Measurements from ENCODE around the gene GPR22. TPM values are rescaled to one million over a fixed set of nuclear protein-coding genes. Genes with fewer than 3 reads are reported as not detected.

The GPR22 gene
- total RNA-seq, 1 donor from 2014 or later, result not detected

DNA sequence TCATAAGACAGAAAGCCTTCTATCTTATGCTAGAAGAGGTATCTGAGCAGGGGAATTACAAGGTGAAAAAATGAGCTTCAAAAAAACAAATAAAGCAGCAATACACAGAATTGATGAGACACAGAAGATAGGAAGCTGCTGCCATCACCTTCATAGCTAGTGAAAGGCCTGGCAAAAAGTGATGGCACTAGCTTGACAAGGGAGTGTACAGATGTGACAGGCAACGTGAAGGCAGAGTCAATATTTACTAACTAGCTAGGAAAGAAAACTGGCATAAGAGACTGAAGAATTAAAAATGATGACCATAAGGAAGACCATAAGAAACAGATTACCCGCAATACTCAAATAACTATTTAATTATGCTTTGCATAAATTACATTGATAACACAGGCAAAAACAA is 9.4 kb downstream of the GPR22 start:
- no peak for DNase-seq (ENCODE audit: low spot score)

- no peak for DNase-seq (ENCODE audit: low spot score)
Observed at GRCh38 chr7:107480932-107481331, 11.1 kb downstream of the GPR22 start.

- no peak for DNase-seq (ENCODE audit: low spot score)
Observed at GRCh38 chr7:107482571-107482970, 12.7 kb downstream of the GPR22 start.

DNA sequence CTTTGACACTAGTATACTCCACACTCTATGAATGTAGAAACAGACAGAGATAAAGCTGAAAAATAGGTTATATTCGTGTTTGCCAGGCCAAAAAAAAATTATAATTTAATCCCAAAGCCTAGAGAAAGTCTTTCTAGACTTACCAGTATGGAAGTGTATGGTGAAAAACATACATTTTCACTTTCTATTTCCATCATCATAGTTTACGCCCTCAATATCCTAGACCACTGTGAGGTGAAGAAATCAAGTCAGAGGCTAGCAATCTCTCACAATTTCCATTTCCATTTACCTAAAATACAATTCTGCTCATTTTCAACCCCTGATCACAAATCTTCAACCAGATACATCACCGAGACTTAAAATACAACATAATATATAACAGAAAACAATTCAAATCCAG is 16.2 kb downstream of the GPR22 start:
- no peak for DNase-seq (ENCODE audit: low spot score)

- DNase-seq (ENCODE audit: low spot score), result no peak
Observed at GRCh38 chr7:107492875-107493274, 23.0 kb downstream of the GPR22 start.

- DNase-seq (ENCODE audit: low spot score), result no peak
Observed at GRCh38 chr7:107494315-107494751, 24.5 kb downstream of the GPR22 start.

- no peak for DNase-seq (ENCODE audit: low spot score)
Observed at GRCh38 chr7:107494884-107495283, 25.0 kb downstream of the GPR22 start.

DNA sequence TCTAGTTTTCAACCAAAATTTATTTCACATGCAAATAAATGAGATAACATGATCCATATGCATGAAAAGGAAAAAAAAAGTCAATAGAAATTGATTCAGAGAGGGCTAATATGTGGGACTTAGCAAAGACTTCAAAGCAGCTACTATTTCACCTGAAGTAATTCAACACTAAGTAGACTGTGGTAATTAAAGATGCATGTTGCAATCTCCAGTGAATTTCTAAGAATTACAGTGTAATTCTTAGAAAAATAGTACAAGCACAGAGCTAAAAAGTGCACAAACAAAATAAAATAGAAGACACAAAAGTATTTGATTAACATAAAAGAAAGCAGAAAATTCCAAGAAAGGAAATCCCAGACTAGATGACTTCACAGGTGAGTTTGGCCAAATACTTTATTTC is 25.7 kb downstream of the GPR22 start:
- DNase-seq (ENCODE audit: low spot score), result no peak

- no peak for DNase-seq (ENCODE audit: low spot score)
Observed at GRCh38 chr7:107499731-107500130, 29.9 kb downstream of the GPR22 start.

- DNase-seq (ENCODE audit: low spot score), result no peak
Observed at GRCh38 chr7:107501593-107501992, 31.7 kb downstream of the GPR22 start.

- DNase-seq (ENCODE audit: low spot score), result no peak
Observed at GRCh38 chr7:107502154-107502553, 32.3 kb downstream of the GPR22 start.

GRCh38 chr7:107502797-107503196 is 32.9 kb downstream of the GPR22 start:
- no peak for DNase-seq (ENCODE audit: low spot score)

DNA sequence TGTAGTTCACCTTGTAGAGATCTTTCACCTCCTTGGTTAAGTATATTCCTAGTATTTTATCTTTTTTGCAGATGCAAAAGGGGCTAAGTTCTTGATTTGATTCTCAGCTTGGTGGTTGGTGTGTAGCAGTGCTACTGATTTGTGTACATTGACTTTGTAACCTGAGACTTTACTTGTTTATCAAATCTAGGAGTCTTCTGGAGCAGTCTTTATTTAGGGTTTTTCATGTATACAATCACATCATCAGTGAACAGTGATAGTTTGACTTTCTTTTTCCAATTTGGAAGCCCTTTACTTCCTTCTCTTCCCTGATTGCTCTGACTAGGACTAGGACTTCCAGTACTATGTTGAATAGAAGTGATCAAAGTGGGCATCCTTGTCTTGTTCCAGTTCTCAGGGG is 33.8 kb downstream of the GPR22 start:
- no peak for DNase-seq (ENCODE audit: low spot score)

GRCh38 chr7:107505362-107505761 is 35.5 kb downstream of the GPR22 start:
- DNase-seq (ENCODE audit: low spot score), result no peak

DNA sequence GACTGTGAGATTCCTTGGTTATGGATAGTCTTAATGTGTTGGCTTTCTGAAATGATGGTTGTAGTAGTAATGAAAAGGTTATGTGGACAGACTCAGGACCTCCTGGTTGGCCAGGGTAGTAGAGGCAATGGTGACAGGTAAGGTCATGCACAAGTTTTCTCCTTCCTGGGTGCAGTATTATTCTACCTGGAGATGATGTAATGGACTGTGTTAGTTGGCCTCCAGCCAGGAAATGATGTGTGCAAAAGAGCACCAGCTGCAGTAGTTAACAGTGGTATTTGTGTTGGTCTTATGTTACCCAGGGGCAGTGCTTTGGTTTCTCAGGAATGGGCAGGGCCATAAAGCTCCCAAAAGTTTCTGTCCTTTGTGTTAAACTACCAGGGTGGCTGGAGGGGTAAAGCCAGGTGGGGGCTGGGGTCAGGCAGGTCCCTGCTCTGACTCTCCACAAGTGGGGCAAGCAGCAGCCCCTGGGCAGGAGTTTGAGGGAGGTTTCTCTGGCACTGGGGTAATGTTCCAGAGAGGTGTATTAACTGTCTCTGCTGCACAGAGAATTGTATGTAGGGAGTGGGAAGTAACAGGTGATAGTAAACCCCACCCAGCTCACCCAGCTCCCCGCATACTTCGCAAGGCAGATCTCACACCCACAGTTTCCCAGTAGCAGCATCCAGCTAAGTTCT is 36.3 kb downstream of the GPR22 start:
- peak; percentile 75 for DNase-seq (ENCODE audit: low spot score)

- peak; percentile 80 for DNase-seq (ENCODE audit: low spot score)
Observed at GRCh38 chr7:107506674-107507339, 37.0 kb downstream of the GPR22 start.

Other genes with a start within 250 kb of the GPR22 start
- gene COG5, start 93.9 kb downstream of the GPR22 start, total RNA-seq, result 63.4 TPM
- gene DUS4L, start 93.9 kb downstream of the GPR22 start, total RNA-seq, result 14.8 TPM
- 66.2 TPM for gene BCAP29, start 110.2 kb downstream of the GPR22 start, total RNA-seq
- gene SLC26A4, start 190.8 kb downstream of the GPR22 start, total RNA-seq, result 1.4 TPM